ENCODE results near the gene USP37.

Gene USP37

DNA sequence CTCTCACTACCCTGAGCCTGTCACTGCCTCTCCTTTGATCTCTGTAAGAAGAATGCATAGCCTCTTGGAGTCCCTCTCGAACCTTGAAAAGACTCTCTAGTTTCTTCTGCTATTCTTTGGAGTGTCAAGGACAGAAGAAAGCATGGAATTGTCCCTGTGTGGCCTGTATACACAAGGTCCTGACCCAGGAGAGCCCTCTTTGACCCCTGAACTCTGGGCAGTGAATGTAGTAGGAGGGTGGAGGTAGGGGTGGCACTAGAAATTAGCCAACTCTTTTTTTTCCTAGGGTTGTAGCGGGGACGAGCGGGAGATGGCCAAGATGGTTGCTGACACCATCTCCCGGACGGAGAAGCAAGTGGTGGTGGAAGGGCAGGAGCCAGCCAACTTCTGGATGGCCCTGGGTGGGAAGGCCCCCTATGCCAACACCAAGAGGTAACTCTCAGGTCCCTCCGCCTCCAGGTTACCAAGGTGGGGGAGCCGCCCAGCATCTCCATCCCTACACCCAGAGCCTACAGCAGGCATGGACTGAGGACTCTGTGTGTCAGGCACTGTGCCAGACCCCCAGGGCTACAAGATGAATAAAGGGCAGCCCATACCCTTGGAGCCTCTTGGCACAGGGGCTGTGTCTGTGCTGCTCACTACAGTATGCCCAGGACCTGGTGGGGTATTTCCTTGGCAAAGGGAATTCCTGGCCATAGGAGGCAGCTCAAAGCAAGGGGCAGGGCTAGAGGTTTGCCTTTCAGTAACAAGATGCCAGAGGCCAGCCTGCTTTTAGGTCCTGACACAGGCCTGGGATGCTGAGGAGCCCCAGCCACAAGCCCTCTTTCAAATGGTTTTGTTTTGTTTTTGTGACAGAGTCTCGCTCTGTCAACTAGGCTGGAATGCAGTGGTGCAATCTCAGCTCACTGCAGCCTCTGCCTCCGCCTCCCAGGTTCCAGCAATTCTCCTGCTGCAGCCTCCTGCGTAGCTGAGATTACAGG is 132.9 kb downstream of the USP37 start:
- no peak overlapping the region for H3K4me3 ChIP-seq (ENCODE audit: low read depth, low read length)
- POLR2A ChIA-PET = no interaction called here
- CTCF ChIA-PET = no interaction called here
- DNase-seq (ENCODE audit: low read depth, low spot score) = no peak
- no peak for TF ChIP-seq CTCF (IDR thresholded peaks at IDR 0.05; ENCODE audit: insufficient read depth, low read length, missing control alignments)

- TF ChIP-seq CTCF (IDR thresholded peaks at IDR 0.05; ENCODE audit: insufficient read depth, low read length, missing control alignments) = no peak
- ChIA-PET CTCF (no interaction called here), POLR2A (no interaction called here)
- no peak overlapping the region for H3K4me3 ChIP-seq (ENCODE audit: low read depth, low read length)
- DNase-seq (ENCODE audit: low read depth, low spot score) = no peak
These were observed 133.7 kb downstream of the USP37 start for GRCh38 chr2:218434456-218434855.

DNA sequence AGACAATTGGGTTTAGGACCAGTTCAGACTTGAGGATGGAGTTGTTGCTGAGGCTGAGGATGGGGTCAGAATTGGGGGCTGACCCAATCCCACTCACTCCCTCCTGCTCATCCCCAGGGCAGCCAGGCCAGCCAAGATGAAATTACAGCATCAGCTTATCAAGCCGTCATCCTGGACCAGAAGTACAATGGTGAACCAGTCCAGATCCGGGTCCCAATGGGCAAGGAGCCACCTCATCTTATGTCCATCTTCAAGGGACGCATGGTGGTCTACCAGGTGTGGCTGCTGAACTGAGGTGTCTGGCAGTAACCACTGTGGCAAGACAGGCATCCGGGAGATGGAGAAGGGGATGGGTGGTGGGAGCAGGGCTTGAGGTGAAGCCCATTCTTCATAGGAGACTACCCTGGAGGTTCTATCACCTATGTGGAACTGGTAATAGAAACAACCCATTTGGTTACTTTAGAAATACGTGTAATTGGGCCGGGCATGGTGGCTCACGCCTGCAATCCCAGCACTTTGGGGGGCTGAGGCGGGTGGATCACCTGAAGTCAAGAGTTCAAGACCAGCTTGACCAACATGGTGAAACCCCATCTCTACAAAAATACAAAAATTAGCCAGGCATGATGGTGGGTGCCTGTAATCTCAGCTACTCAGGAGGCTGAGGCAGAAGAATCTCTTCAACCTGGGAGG is 135.3 kb downstream of the USP37 start:
- POLR2A ChIA-PET = no interaction called here
- CTCF ChIA-PET = no interaction called here
- TF ChIP-seq CTCF (IDR thresholded peaks at IDR 0.05; ENCODE audit: insufficient read depth, low read length, missing control alignments) = no peak
- H3K4me3 ChIP-seq (ENCODE audit: low read depth, low read length) = no peak overlapping the region
- no peak for DNase-seq (ENCODE audit: low read depth, low spot score)

- TF ChIP-seq CTCF (IDR thresholded peaks at IDR 0.05; ENCODE audit: insufficient read depth, low read length, missing control alignments) = no peak
- POLR2A ChIA-PET = no interaction called here
- no peak for DNase-seq (ENCODE audit: low read depth, low spot score)
- no peak overlapping the region for H3K4me3 ChIP-seq (ENCODE audit: low read depth, low read length)
- CTCF ChIA-PET = interaction anchor here (1.8 kb wide), 1 partner anchor 23 kb away, joined by 4 read pairs; no protein-coding TSS in a partner anchor
These were observed 136.3 kb downstream of the USP37 start for GRCh38 chr2:218431878-218432277.

- H3K4me3 ChIP-seq (ENCODE audit: low read depth, low read length) = no peak overlapping the region
- DNase-seq (ENCODE audit: low read depth, low spot score) = no peak
- CTCF ChIA-PET = interaction anchor here (1.8 kb wide), 1 partner anchor 22 kb away, joined by 4 read pairs; no protein-coding TSS in a partner anchor
- POLR2A ChIA-PET = interaction anchor here (0.6 kb wide), 1 partner anchor 501 kb away, joined by 3 read pairs; no protein-coding TSS in a partner anchor
- no peak for TF ChIP-seq CTCF (IDR thresholded peaks at IDR 0.05; ENCODE audit: insufficient read depth, low read length, missing control alignments)
These were observed 137.4 kb downstream of the USP37 start for GRCh38 chr2:218430721-218431120.
